Body of pancreas (tissue), 4 donors: Measurements from ENCODE around the gene MAJIN. TPM values are rescaled to one million over a fixed set of nuclear protein-coding genes. Genes with fewer than 3 reads are reported as not detected.
A peak's percentile ranks its signal among the peaks of the same experiment; 100 is the strongest.

Source experiments
- ATAC-seq: fragments of 150-250 bp; one replicate; pipeline ENCODE4 v1.9.1; 2016
- DNase-seq, 4 donors: peaks; one replicate each; pipeline ENCODE4 v3.0.0-alpha.2; 2019
- H3K27ac ChIP-seq, 4 donors: fragments of 200-600 bp; sonication (generic); 1 replicate in 3 of 4; 2 replicates in 1 of 4; pipeline versions ENCODE4 v1.5.1 to v1.6.1; 2016 to 2019; ENCODE audit warnings: mild to moderate bottlenecking in 1 of 4, mixed read lengths in 1 of 4, moderate library complexity in 1 of 4
- H3K27me3 ChIP-seq, 2 donors: fragments of 200-600 bp; sonication (generic); one replicate each; pipeline ENCODE4 v1.6.0; 2016; ENCODE audit warnings: mild to moderate bottlenecking in 1 of 2
- H3K36me3 ChIP-seq, 2 donors: fragments of 200-600 bp; sonication (generic); replicated peaks in 1 of 2; 2 replicates each; pipeline ENCODE4 v1.5.1; 2016; ENCODE audit warnings: low read depth in 2 of 2; ENCODE audit not compliant: insufficient read depth in 1 of 2
- H3K4me1 ChIP-seq: fragments of 200-600 bp; sonication (generic); one replicate; pipeline ENCODE4 v1.6.0; 2016
- H3K4me3 ChIP-seq, 2 donors: fragments of 200-600 bp; sonication (generic); 1 replicate in 1 of 2; 2 replicates in 1 of 2; pipeline ENCODE4 v1.5.1; 2016 to 2019
- H3K9me3 ChIP-seq, 3 donors: fragments of 200-600 bp; sonication (generic); 1 replicate in 2 of 3; 2 replicates in 1 of 3; pipeline ENCODE4 v1.5.1; 2016
- CTCF ChIP-seq, 7 experiments: fragments of 450-650 bp in 4 of 7; fragments of 200-600 bp in 3 of 7; sonication (generic) in 3 of 7; IDR thresholded peaks; one replicate each; pipeline ENCODE4 v1.5.1; 2016 to 2019; ENCODE audit warnings: antibody characterized with exemption in 7 of 7
- POLR2A ChIP-seq, 3 donors: fragments of 450-650 bp; IDR thresholded peaks; one replicate each; pipeline ENCODE4 v1.6.1; 2016; ENCODE audit warnings: antibody characterized with exemption in 3 of 3, mild to moderate bottlenecking in 2 of 3
- WGBS, 2 donors: methylation state at CpG; one replicate each; pipeline ENCODE4 v1.1.5; 2017; 5-methylcytosine and 5-hydroxymethylcytosine counted together
- intact Hi-C: fragments of 100-400 bp; cut with DNase I; formaldehyde crosslinking; loops from one replicate; pipeline ENCODE4 v1.15.1; 2023
- total RNA-seq, 2 donors: library from RNA; depleted of rRNA; stranded (reverse); fragments of >200 nt; gene quantifications; one replicate each; pipeline ENCODE4 v1.1.0, GENCODE V29; 2016

MAJIN gene
- total RNA-seq, 2 donors from 2014 or later: 0.78 TPM; not detected in 1

- ATAC-seq: no peak
- intact Hi-C loops: no loop called here
- 81 to 84% methylated on average over 8 of the region's 8 CpGs for WGBS, 2 donors
These were observed 1.2 kb downstream of the MAJIN start for GRCh38 chr11:64970731-64971151.

GRCh38 chr11:64969209-64969608, 2.7 kb downstream of the MAJIN start:
- intact Hi-C loops: no loop called here
- DNase-seq: no peak
- WGBS, 2 donors: 48 to 64% methylated on average over 5 of the region's 5 CpGs
- TF ChIP-seq POLR2A (IDR thresholded peaks at IDR 0.05) (no peak), CTCF (IDR thresholded peaks at IDR 0.05) (no peak)
- Histone ChIP-seq H3K4me3 (no peak overlapping the region), H3K4me1 (peaks cover 10% of the 10 kb centered on the region), H3K9me3 (no peaks in the 10 kb centered on the region), H3K36me3 (no peaks in the 10 kb centered on the region), H3K27ac (no peak overlapping the region), H3K27me3 (no peaks in the 10 kb centered on the region)
- no peak for ATAC-seq

More at GRCh38 chr11:64970731-64971151, 1.2 kb downstream of the MAJIN start:
- H3K9me3 ChIP-seq: no peaks in the 10 kb centered on the region
- no peak overlapping the region for H3K4me3 ChIP-seq
- DNase-seq: peak in 1 of 4 donors; percentile 60
- TF ChIP-seq CTCF (IDR thresholded peaks at IDR 0.05) (no peak), POLR2A (IDR thresholded peaks at IDR 0.05) (no peak)
- H3K27ac ChIP-seq: no peak overlapping the region
- peaks cover 10% of the 10 kb centered on the region for H3K4me1 ChIP-seq
- H3K36me3 ChIP-seq: no peaks in the 10 kb centered on the region
- no peaks in the 10 kb centered on the region for H3K27me3 ChIP-seq

GRCh38 chr11:64967375-64967774, 4.5 kb downstream of the MAJIN start:
- WGBS, 2 donors: 89 to 91% methylated on average over 3 of the region's 3 CpGs
- intact Hi-C loops: no loop called here
- no peaks in the 10 kb centered on the region for H3K27me3 ChIP-seq
- peaks cover 10% of the 10 kb centered on the region for H3K4me1 ChIP-seq
- H3K4me3 ChIP-seq: no peak overlapping the region
- H3K36me3 ChIP-seq: no peaks in the 10 kb centered on the region
- DNase-seq (no peak), ATAC-seq (no peak)
- TF ChIP-seq CTCF (IDR thresholded peaks at IDR 0.05) (no peak), POLR2A (IDR thresholded peaks at IDR 0.05) (no peak)
- no peak overlapping the region for H3K27ac ChIP-seq
- H3K9me3 ChIP-seq: no peaks in the 10 kb centered on the region

GRCh38 chr11:64963072-64963631, 8.8 kb downstream of the MAJIN start:
- no peak overlapping the region for H3K27ac ChIP-seq
- no peak for TF ChIP-seq CTCF (IDR thresholded peaks at IDR 0.05)
- no peak for TF ChIP-seq POLR2A (IDR thresholded peaks at IDR 0.05)
- WGBS, 2 donors: 72% methylated on average over 5 of the region's 5 CpGs
- ATAC-seq (no peak), DNase-seq (no peak)
- H3K27me3 ChIP-seq: no peaks in the 10 kb centered on the region
- H3K36me3 ChIP-seq: no peaks in the 10 kb centered on the region
- no peaks in the 10 kb centered on the region for H3K9me3 ChIP-seq
- no peak overlapping the region for H3K4me3 ChIP-seq
- H3K4me1 ChIP-seq: no peaks in the 10 kb centered on the region
- intact Hi-C loops: no loop called here

GRCh38 chr11:64960719-64961118, 11.2 kb downstream of the MAJIN start:
- no peaks in the 10 kb centered on the region for H3K36me3 ChIP-seq
- DNase-seq: no peak
- no peak overlapping the region for H3K27ac ChIP-seq
- intact Hi-C loops: no loop called here
- H3K27me3 ChIP-seq: no peaks in the 10 kb centered on the region
- no peak for ATAC-seq
- no peaks in the 10 kb centered on the region for H3K9me3 ChIP-seq
- no peaks in the 10 kb centered on the region for H3K4me1 ChIP-seq
- WGBS, 2 donors: 44 to 62% methylated on average over 4 of the region's 4 CpGs
- TF ChIP-seq CTCF (IDR thresholded peaks at IDR 0.05) (no peak), POLR2A (IDR thresholded peaks at IDR 0.05) (no peak)
- H3K4me3 ChIP-seq: no peak overlapping the region
